RKO (cell line): Measurements from ENCODE around the gene ZNF20.
"Not testable (repeated sequence)": the region's sequence is repeated elsewhere in the genome, so short reads cannot be mapped to it uniquely, and the experiment has no call there.

Experiments
- DNase-seq: peaks from one replicate; pipeline ENCODE4 v3.0.0-alpha.2; 2016; ENCODE audit warnings: low spot score

Gene ZNF20

GRCh38 chr19:12112701-12113100 lies 27.4 kb downstream of the ZNF20 start:
- DNase-seq = peak; percentile 12

GRCh38 chr19:12111943-12112637 lies 28.1 kb downstream of the ZNF20 start:
- no peak for DNase-seq

GRCh38 chr19:12111176-12111575 lies 29.0 kb downstream of the ZNF20 start:
- peak; percentile 64 for DNase-seq

GRCh38 chr19:12103909-12104308 lies 36.2 kb downstream of the ZNF20 start:
- DNase-seq = not testable (repeated sequence)

- DNase-seq = no peak
Measured at GRCh38 chr19:12098040-12098439, 42.1 kb downstream of the ZNF20 start.

- no peak for DNase-seq
Measured at GRCh38 chr19:12095111-12095790, 44.9 kb downstream of the ZNF20 start.

- no peak for DNase-seq
Measured at GRCh38 chr19:12093777-12094176, 46.4 kb downstream of the ZNF20 start.

GRCh38 chr19:12092956-12093355 lies 47.2 kb downstream of the ZNF20 start:
- DNase-seq = no peak

GRCh38 chr19:12092065-12092867 lies 47.9 kb downstream of the ZNF20 start:
- no peak for DNase-seq

GRCh38 chr19:12090807-12091206 lies 49.3 kb downstream of the ZNF20 start:
- DNase-seq = peak; percentile 42

- peak; percentile 67 for DNase-seq
Measured at GRCh38 chr19:12085074-12085818, 54.9 kb downstream of the ZNF20 start.

GRCh38 chr19:12083336-12083735 lies 56.8 kb downstream of the ZNF20 start:
- DNase-seq = not testable (repeated sequence)
